ENCODE measurements around the gene ANKRD13D. TPM values are rescaled to one million over a fixed set of nuclear protein-coding genes. Genes with fewer than 3 reads are reported as not detected.

Gene ANKRD13D
- polyA plus RNA-seq, 1 of the 3 experiments (the other 2 are of a cell fraction) = 50.2 TPM

- WGBS (ENCODE audit: low lambda C conversion rate) = 20% methylated on average over 1 of the region's 4 CpGs
- POLR2A ChIA-PET = interaction anchor here (1.0 to 1.6 kb wide), 4 partner anchors 15 to 48 kb away, joined by 4 to 5 read pairs (median 5); partner anchors contain the start of gene SSH3
- H3K36me3 ChIP-seq (replicated peaks in 1 of 2; ENCODE audit: control insufficient read depth in 1 of 2, insufficient read depth in 2 of 2, low read length in 1 of 2) = peaks cover 7 to 38% of the 10 kb centered on the region in 2 experiments
- H4K20me1 ChIP-seq (ENCODE audit: insufficient read depth) = no peaks in the 10 kb centered on the region
- CTCF ChIA-PET = interaction anchor here (1.3 to 4.4 kb wide), 11 partner anchors 13 to 206 kb away, joined by 4 to 37 read pairs (median 6); partner anchors contain the start of gene POLD4
- no peaks in the 10 kb centered on the region for H3K9me2 ChIP-seq
- H3K9me3 ChIP-seq = no peaks in the 10 kb centered on the region
- H3K79me2 ChIP-seq (ENCODE audit: insufficient read depth) = peaks cover 37% of the 10 kb centered on the region
- H3K4me2 ChIP-seq = peak overlapping the region; percentile 99
- H3K9ac ChIP-seq = peak overlapping the region; percentile 83
- peak overlapping the region; percentile 91 to 98 for H3K27ac ChIP-seq (ENCODE audit: low read depth in 2 of 2, low read length in 1 of 2)
- peaks cover 13% of the 10 kb centered on the region for H3F3A ChIP-seq (replicated peaks; ENCODE audit: insufficient read depth)
- H2AFZ ChIP-seq (ENCODE audit: low read depth) = peak overlapping the region; percentile 62; the same call in 1 of the 2 replicates
- H3K4me1 ChIP-seq (ENCODE audit: control insufficient read depth in 1 of 2, insufficient read depth in 2 of 2, low read depth in 1 of 2, low read length in 1 of 2) = peaks cover 9 to 30% of the 10 kb centered on the region in 2 experiments; a peak in 3 of 4 replicates
- TF ChIP-seq RCOR1 (IDR thresholded peaks at IDR 0.05; ENCODE audit: low read length) (no peak), CHD2 (IDR thresholded peaks at IDR 0.05; ENCODE audit: low read length, partially characterized antibody) (peak; percentile 60)
- DNase-seq = no peak
- H3K4me3 ChIP-seq (ENCODE audit: low read depth in 2 of 2, low read length in 1 of 2) = peak overlapping the region; percentile 65 to 87
- no peaks in the 10 kb centered on the region for H3K27me3 ChIP-seq (ENCODE audit: insufficient read depth)
Measured at GRCh38 chr11:67288198-67288451, 978 bp upstream of the ANKRD13D start.

- peak; percentile 97 for DNase-seq
- Histone ChIP-seq H3K4me1 (ENCODE audit: control insufficient read depth in 1 of 2, insufficient read depth in 2 of 2, low read depth in 1 of 2, low read length in 1 of 2) (peaks cover 9 to 30% of the 10 kb centered on the region in 2 experiments; a peak in 3 of 4 replicates), H3K4me3 (ENCODE audit: low read depth in 2 of 2, low read length in 1 of 2) (peak overlapping the region; percentile 65 to 87), H2AFZ (ENCODE audit: low read depth) (peak overlapping the region; percentile 62; the same call in 1 of the 2 replicates), H3K79me2 (ENCODE audit: insufficient read depth) (peaks cover 42% of the 10 kb centered on the region), H3K27ac (ENCODE audit: low read depth in 2 of 2, low read length in 1 of 2) (peak overlapping the region; percentile 91 to 98), H3F3A (replicated peaks; ENCODE audit: insufficient read depth) (peaks cover 14% of the 10 kb centered on the region), H3K9me2 (no peaks in the 10 kb centered on the region), H3K27me3 (ENCODE audit: insufficient read depth) (no peaks in the 10 kb centered on the region), H3K4me2 (peak overlapping the region; percentile 99), H3K36me3 (replicated peaks in 1 of 2; ENCODE audit: control insufficient read depth in 1 of 2, insufficient read depth in 2 of 2, low read length in 1 of 2) (peaks cover 12 to 35% of the 10 kb centered on the region in 2 experiments), H4K20me1 (ENCODE audit: insufficient read depth) (no peaks in the 10 kb centered on the region), H3K9ac (peak overlapping the region; percentile 83), H3K9me3 (no peaks in the 10 kb centered on the region)
- ChIA-PET CTCF (interaction anchor here (0.7 to 4.4 kb wide), 19 partner anchors 10 to 207 kb away, joined by 3 to 37 read pairs (median 5); partner anchors contain the start of gene POLD4), POLR2A (interaction anchor here (0.6 to 1.6 kb wide), 6 partner anchors 15 to 49 kb away, joined by 3 to 5 read pairs (median 4); partner anchors contain the start of gene SSH3)
- WGBS (ENCODE audit: low lambda C conversion rate) = 2% methylated on average over 18 of the region's 87 CpGs
- TF ChIP-seq EZH2phosphoT487 (IDR thresholded peaks at IDR 0.05; ENCODE audit: borderline replicate concordance, low read depth) (no peak), SIN3A (IDR thresholded peaks at IDR 0.05; ENCODE audit: borderline replicate concordance, low read depth, low read length) (0 out of 2 replicates have a peak, but pooled peaks have one; percentile 10), FOSL2 (IDR thresholded peaks at IDR 0.05; ENCODE audit: borderline replicate concordance, low read depth) (no peak), JUND (IDR thresholded peaks at IDR 0.05) (no peak), RCOR1 (IDR thresholded peaks at IDR 0.05; ENCODE audit: low read length) (no peak), ELF1 (IDR thresholded peaks at IDR 0.05) (peak; percentile 59), PBX3 (IDR thresholded peaks at IDR 0.05) (peak; percentile 42; the same call in 1 of the 2 replicates), GABPA (IDR thresholded peaks at IDR 0.05; ENCODE audit: low read depth) (peak; percentile 80), NFIC (IDR thresholded peaks at IDR 0.05; ENCODE audit: borderline replicate concordance) (no peak), GATA2 (CRISPR knock-in tag; IDR thresholded peaks at IDR 0.05) (no peak), RAD21 (IDR thresholded peaks at IDR 0.05; ENCODE audit: low read length) (peak; percentile 26; the same call in 1 of the 2 replicates), CTCF (IDR thresholded peaks at IDR 0.05) (peak; percentile 31; the same call in 1 of the 2 replicates), YY1 (IDR thresholded peaks at IDR 0.05; ENCODE audit: low read depth) (peak; percentile 68; the same call in 1 of the 2 replicates), TEAD4 (IDR thresholded peaks at IDR 0.05; ENCODE audit: borderline replicate concordance, insufficient read depth) (no peak), FOXJ3 (CRISPR knock-in tag; IDR thresholded peaks at IDR 0.05) (no peak)
- TF ChIP-seq, protein P1, sequence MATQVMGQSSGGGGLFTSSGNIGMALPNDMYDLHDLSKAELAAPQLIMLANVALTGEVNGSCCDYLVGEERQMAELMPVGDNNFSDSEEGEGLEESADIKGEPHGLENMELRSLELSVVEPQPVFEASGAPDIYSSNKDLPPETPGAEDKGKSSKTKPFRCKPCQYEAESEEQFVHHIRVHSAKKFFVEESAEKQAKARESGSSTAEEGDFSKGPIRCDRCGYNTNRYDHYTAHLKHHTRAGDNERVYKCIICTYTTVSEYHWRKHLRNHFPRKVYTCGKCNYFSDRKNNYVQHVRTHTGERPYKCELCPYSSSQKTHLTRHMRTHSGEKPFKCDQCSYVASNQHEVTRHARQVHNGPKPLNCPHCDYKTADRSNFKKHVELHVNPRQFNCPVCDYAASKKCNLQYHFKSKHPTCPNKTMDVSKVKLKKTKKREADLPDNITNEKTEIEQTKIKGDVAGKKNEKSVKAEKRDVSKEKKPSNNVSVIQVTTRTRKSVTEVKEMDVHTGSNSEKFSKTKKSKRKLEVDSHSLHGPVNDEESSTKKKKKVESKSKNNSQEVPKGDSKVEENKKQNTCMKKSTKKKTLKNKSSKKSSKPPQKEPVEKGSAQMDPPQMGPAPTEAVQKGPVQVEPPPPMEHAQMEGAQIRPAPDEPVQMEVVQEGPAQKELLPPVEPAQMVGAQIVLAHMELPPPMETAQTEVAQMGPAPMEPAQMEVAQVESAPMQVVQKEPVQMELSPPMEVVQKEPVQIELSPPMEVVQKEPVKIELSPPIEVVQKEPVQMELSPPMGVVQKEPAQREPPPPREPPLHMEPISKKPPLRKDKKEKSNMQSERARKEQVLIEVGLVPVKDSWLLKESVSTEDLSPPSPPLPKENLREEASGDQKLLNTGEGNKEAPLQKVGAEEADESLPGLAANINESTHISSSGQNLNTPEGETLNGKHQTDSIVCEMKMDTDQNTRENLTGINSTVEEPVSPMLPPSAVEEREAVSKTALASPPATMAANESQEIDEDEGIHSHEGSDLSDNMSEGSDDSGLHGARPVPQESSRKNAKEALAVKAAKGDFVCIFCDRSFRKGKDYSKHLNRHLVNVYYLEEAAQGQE (IDR thresholded peaks at IDR 0.05; ENCODE audit: low read depth, low read length) = no peak; the same call in 1 of the 2 replicates
- TF ChIP-seq, protein P2, sequence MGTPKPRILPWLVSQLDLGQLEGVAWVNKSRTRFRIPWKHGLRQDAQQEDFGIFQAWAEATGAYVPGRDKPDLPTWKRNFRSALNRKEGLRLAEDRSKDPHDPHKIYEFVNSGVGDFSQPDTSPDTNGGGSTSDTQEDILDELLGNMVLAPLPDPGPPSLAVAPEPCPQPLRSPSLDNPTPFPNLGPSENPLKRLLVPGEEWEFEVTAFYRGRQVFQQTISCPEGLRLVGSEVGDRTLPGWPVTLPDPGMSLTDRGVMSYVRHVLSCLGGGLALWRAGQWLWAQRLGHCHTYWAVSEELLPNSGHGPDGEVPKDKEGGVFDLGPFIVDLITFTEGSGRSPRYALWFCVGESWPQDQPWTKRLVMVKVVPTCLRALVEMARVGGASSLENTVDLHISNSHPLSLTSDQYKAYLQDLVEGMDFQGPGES (IDR thresholded peaks at IDR 0.05; ENCODE audit: low read depth, low read length) = no peak
Measured at GRCh38 chr11:67288452-67289225, 464 bp upstream of the ANKRD13D start.

Data from SK-N-SH (cell line).